H7 (cell line): Measurements from ENCODE around the gene ITPKB. TPM values are rescaled to one million over a fixed set of nuclear protein-coding genes. Genes with fewer than 3 reads are reported as not detected.

ENCODE experiments used
- DNase-seq: peaks from one replicate; pipeline ENCODE4 v3.0.0; 2012
- H3K27me3 ChIP-seq: 2 replicates; pipeline ENCODE4 v1.6.0; 2011; ENCODE audit warnings: mild to moderate bottlenecking, low read length; ENCODE audit not compliant: control insufficient read depth, insufficient read depth
- H3K36me3 ChIP-seq: replicated peaks from 2 replicates; pipeline ENCODE4 v1.5.1; 2011; ENCODE audit warnings: low read length; ENCODE audit not compliant: control insufficient read depth, insufficient read depth
- H3K4me3 ChIP-seq: 2 replicates; pipeline ENCODE4 v1.5.1; 2011; ENCODE audit warnings: low read depth, mild to moderate bottlenecking, control low read depth, low read length, moderate library complexity; ENCODE audit not compliant: insufficient read depth
- total RNA-seq: library from RNA; depleted of rRNA; stranded (reverse); fragments of >200 nt; shearing (Covaris generic); gene quantifications from 2 replicates; pipeline ENCODE4 v1.2.3, GENCODE V29; 2014; rRNA removed

Gene ITPKB
- total RNA-seq, result 15.3 and 20.8 TPM in 2 replicates

- DNase-seq, result no peak
- peaks cover 39% of the 10 kb centered on the region for H3K27me3 ChIP-seq
- H3K36me3 ChIP-seq, result no peaks in the 10 kb centered on the region
- peak within 1 kb of the TSS; percentile 75 for H3K4me3 ChIP-seq
Observed at GRCh38 chr1:226738995-226739695, at the start of gene ITPKB. Gene ITPKB (minus strand): TSS chr1:226739282. CDS start chr1:226737458, 1,824 bp downstream.

- no peaks in the 10 kb centered on the region; the same call in 1 of the 2 replicates for H3K27me3 ChIP-seq
- DNase-seq, result no peak
Observed at GRCh38 chr1:226787638-226788037, 48.6 kb upstream of the ITPKB start.

DNA sequence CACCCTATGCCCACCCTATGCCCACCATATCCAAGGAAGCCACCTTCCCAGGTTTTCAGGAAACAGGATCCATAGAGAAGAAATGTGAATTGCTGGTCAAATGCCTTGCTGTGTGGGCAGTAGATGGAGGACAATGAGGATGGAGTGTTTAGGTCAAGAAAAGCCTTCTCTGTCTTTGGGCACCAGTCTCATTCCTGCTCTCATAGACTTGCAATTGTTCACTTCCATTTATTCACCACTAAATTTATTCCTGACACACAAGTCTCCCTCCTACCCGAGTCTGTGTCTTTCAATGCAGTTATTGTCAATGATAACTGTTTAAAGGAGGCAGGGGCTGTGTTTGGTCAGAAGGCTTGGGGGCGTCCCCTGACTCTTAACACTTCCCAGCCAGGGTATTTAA lies 48.0 kb upstream of the ITPKB start:
- no peak overlapping the region for H3K4me3 ChIP-seq
- no peak for DNase-seq

More at GRCh38 chr1:226787638-226788037, 48.6 kb upstream of the ITPKB start:
- Histone ChIP-seq H3K4me3 (no peak overlapping the region), H3K36me3 (no peaks in the 10 kb centered on the region)

DNA sequence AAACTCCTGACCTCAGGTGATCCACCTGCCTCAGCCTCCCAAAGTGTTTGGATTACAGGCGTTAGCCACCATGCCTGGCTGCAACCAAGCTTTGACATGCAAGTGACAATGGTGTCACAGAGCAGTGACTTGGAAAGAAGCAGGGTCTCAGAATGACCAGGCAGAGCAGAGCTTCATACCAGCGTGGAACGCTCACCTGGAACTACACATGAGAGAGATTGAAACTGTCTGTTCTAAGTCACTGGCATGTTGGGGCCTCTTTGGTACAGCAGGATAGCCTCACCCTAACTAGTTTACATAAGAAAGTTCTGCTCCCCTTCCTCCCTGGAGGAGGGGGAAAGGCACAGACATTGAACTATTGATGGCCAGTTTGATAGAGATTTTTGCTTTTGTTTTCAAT lies 47.5 kb upstream of the ITPKB start:
- Histone ChIP-seq H3K4me3 (no peak overlapping the region), H3K27me3 (no peaks in the 10 kb centered on the region; the same call in 1 of the 2 replicates), H3K36me3 (no peaks in the 10 kb centered on the region)
- no peak for DNase-seq

More for the DNA sequence above, 48.0 kb upstream of the ITPKB start:
- no peaks in the 10 kb centered on the region for H3K36me3 ChIP-seq
- no peaks in the 10 kb centered on the region; the same call in 1 of the 2 replicates for H3K27me3 ChIP-seq

DNA sequence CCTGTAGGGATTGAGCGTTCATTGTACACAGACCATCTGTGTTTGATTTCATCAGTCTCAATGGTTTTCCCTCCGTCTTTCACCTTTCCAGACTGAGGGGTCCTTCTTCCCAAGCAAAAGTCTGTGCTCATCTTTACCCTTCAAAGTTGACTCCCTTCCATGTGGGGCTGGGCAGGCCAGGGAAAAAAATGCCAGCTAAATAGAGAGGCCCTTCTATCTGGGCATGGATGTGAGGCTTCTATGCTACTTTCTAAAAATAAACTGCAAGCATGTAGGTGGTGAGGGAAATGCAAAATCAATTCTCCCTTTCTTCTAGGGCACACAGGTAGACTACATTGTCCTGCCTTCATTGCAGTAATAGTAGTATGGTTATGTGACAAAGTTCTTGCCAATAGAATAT lies 46.7 kb upstream of the ITPKB start:
- DNase-seq, result no peak
- H3K36me3 ChIP-seq, result no peaks in the 10 kb centered on the region
- H3K4me3 ChIP-seq, result no peak overlapping the region
- no peaks in the 10 kb centered on the region; the same call in 1 of the 2 replicates for H3K27me3 ChIP-seq

DNA sequence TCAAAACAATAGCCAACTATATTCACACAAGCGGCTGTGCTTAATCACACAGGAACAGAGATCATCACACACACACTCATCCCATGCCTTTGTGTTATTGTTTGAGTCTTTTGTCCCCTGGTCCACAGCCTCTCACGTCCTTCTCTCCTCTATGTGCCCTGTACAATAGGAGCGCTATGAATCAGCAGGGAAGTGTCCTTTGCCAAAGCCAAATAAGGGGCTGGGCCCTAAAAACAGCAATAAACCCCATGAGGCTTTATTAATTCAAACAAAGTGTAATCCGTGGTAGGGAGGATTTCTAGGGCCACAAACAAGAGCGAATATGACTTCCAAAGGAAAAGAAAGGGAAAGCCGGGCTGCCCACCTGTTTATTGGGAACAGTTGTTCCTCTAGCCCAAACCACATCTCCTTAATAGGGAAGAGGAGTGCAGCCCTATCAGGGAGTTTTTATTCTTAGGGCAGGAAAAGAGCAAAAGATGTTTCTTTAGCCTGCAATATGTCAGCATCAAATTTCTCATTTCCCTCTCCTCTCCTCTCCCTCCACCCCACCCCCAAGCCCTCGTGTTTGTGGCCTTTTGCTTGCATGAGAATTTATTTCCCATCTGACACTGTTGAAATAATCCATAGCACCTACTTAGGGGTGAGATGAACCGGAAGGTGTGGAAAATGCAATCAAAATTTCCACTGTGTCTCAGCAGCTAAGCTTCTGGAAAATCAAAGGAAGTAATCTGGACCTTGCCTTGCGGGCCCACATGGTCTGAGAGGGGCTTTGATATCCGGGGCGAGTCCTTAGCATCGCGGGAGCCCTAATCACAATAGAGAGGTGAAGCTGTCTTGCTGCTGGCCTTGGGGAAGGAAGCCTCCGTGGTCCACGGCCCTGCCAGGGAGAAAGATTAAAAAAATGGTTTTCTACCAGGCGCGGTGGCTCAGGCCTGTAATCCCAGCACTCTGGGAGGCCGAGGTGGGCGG lies 45.3 kb upstream of the ITPKB start:
- no peak for DNase-seq
- Histone ChIP-seq H3K27me3 (no peaks in the 10 kb centered on the region; the same call in 1 of the 2 replicates), H3K36me3 (no peaks in the 10 kb centered on the region), H3K4me3 (no peak overlapping the region)

- H3K27me3 ChIP-seq, result no peaks in the 10 kb centered on the region
- DNase-seq, result no peak
Observed at GRCh38 chr1:226782845-226783601, 43.9 kb upstream of the ITPKB start.

DNA sequence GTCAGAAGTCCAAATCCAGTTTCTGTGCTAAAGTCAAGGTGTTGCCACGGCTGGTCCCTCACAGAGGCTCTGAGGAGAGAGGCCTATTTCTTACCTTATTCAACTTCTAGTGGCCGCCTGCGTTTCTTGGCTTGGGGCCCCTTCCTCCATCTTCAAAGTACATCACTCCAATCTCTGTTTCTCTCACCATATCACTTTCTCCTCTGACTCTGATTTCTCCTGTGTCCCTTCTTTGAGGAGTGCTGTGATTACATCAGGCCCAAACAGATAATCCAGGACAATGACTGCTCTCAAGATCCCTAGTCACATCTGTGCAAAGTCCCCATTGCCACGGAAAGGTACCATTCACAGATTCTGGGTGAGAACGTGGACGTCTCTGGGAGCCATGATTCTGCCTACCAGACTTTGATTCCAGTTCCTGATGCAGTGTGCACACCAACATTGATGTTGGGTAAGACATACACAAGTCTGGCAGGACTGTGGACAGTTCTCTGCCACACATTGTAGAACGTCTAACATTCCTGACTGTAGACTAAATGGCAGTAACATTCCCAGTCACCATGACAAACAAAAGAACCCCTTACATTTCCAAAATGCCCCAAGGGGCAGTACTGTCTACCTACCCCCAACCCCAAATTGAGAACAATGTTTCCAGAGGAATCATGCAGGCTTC lies 43.0 kb upstream of the ITPKB start:
- H3K36me3 ChIP-seq, result no peaks in the 10 kb centered on the region
- no peak overlapping the region for H3K4me3 ChIP-seq
- no peak for DNase-seq
- H3K27me3 ChIP-seq, result no peaks in the 10 kb centered on the region

More at GRCh38 chr1:226782845-226783601, 43.9 kb upstream of the ITPKB start:
- no peak overlapping the region for H3K4me3 ChIP-seq
- no peaks in the 10 kb centered on the region for H3K36me3 ChIP-seq

- DNase-seq, result no peak
- no peak overlapping the region for H3K4me3 ChIP-seq
- no peaks in the 10 kb centered on the region for H3K27me3 ChIP-seq
- H3K36me3 ChIP-seq, result no peaks in the 10 kb centered on the region
Observed at GRCh38 chr1:226779561-226779960, 40.5 kb upstream of the ITPKB start.

DNA sequence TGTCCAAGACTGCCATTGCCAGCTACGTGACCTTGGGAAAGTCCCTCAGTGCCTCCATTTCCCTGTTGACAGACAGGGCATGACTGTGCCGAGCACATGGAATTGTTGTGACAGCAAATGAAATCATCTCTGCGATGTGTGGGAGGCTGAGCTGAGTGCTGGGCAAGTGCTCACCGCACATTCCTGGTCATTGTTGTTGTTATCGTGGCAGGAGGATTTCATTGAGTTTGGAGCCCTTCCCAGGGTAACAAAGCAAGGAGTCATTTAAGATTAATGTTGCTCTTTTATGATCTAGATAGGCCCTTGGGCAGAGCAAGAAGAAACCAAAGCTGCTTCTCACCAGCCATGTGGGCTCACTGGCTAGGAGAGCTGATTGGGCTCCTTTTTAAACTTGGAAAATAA lies 39.6 kb upstream of the ITPKB start:
- no peak overlapping the region for H3K4me3 ChIP-seq
- H3K36me3 ChIP-seq, result no peaks in the 10 kb centered on the region
- no peaks in the 10 kb centered on the region for H3K27me3 ChIP-seq
- no peak for DNase-seq

DNA sequence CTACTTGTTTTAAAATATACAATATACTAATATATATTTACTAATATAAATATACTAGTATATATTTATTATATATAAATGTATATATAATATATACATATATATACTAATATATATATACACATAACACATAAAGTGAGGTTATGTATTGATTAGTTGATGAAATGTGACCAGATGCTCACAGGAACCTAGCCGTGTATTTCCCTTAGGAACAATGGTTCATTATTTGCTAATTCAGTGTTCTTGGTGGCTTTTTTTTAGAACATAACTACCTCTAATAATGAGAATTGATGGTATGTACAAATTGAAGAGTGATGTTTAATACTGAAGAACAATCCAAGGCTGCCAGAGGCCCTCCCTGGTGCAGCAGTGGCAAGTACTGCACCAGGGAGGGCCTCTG lies 37.9 kb upstream of the ITPKB start:
- Histone ChIP-seq H3K27me3 (no peaks in the 10 kb centered on the region), H3K36me3 (no peaks in the 10 kb centered on the region), H3K4me3 (no peak overlapping the region)
- DNase-seq, result no peak

DNA sequence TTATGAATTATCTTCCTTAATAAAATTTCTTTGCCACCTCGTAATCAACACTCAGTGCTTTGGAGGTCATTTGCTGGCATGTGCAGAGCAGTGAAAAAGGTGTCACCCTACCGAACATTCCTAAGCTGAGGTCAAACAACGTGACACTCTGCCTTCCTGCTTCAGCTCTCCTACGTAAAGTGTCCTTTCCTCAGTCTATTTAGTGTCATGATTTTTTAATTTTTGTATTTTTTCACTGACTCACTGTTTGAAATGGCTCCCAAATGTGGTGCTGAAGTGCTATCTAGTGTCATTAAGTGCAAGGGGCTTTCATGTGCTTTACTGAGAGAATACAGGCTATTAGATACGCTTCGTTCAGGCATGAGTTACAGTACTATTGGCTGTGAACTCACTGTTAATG lies 37.0 kb upstream of the ITPKB start:
- no peak for DNase-seq
- no peak overlapping the region for H3K4me3 ChIP-seq
- no peaks in the 10 kb centered on the region for H3K27me3 ChIP-seq
- no peaks in the 10 kb centered on the region for H3K36me3 ChIP-seq

GRCh38 chr1:226772446-226773139 lies 33.5 kb upstream of the ITPKB start:
- no peak for DNase-seq
- Histone ChIP-seq H3K4me3 (no peak overlapping the region), H3K27me3 (no peaks in the 10 kb centered on the region), H3K36me3 (no peaks in the 10 kb centered on the region)
